Prostate gland (tissue), 2 donors: Measurements from ENCODE around the gene CPT2.

Experiments
- CTCF ChIP-seq, 4 experiments: fragments of 200-600 bp in 2 of 4; fragments of 450-650 bp in 2 of 4; sonication (generic) in 2 of 4; IDR thresholded peaks; 1 replicate in 3 of 4; 2 replicates in 1 of 4; pipeline ENCODE4 v1.5.1; 2016 to 2019; ENCODE audit warnings: antibody characterized with exemption in 4 of 4, mild to moderate bottlenecking in 2 of 4, moderate library complexity in 2 of 4
- POLR2A ChIP-seq: fragments of 450-650 bp; IDR thresholded peaks from one replicate; pipeline ENCODE4 v1.6.1; 2016; ENCODE audit warnings: antibody characterized with exemption, mild to moderate bottlenecking
- POLR2AphosphoS5 ChIP-seq: sonication (generic); formaldehyde crosslinking; IDR thresholded peaks from one replicate; pipeline ENCODE4 v1.6.1; 2017; ENCODE audit warnings: antibody characterized with exemption

GRCh38 chr1:53196485-53197290, at the start of gene CPT2:
- peak in 2 of 4 experiments; percentile 23 to 48 for TF ChIP-seq CTCF (IDR thresholded peaks at IDR 0.05)
- TF ChIP-seq POLR2A: peak; percentile 95
- TF ChIP-seq POLR2AphosphoS5: peak; percentile 93
